GM12878 (cell line): ENCODE measurements around the gene TOMM40L. TPM values are rescaled to one million over a fixed set of nuclear protein-coding genes. Genes with fewer than 3 reads are reported as not detected.

ENCODE experiments used
- BHLHE40 ChIP-seq, 2 experiments: fragments of 450-650 bp in 1 of 2; IDR thresholded peaks; 2 replicates each; pipeline ENCODE4 v1.6.1; 2011 to 2017; ENCODE audit warnings: low read depth in 2 of 2, borderline replicate concordance in 1 of 2, improper control_type of control experiment in 1 of 2, low read length in 1 of 2, mild to moderate bottlenecking in 1 of 2
- CHD2 ChIP-seq: IDR thresholded peaks from 2 replicates; pipeline ENCODE4 v1.6.1; 2011; ENCODE audit warnings: low read depth, low read length, improper control_type of control experiment, borderline replicate concordance
- ETV6 ChIP-seq, 2 experiments: fragments of 450-650 bp in 1 of 2; IDR thresholded peaks in 1 of 2; conservative IDR thresholded peaks in 1 of 2; 2 replicates each; pipeline ENCODE4 v1.6.1; 2014; ENCODE audit warnings: antibody characterized with exemption in 1 of 2, borderline replicate concordance in 1 of 2, low read depth in 1 of 2, mild to moderate bottlenecking in 1 of 2, moderate library complexity in 1 of 2
- FOS ChIP-seq: IDR thresholded peaks from 3 replicates; pipeline ENCODE4 v1.6.1; 2011; ENCODE audit warnings: borderline replicate concordance; ENCODE audit not compliant: insufficient read length; ENCODE audit errors: extremely low read depth
- HCFC1 ChIP-seq: fragments of 150-350 bp; IDR thresholded peaks from 2 replicates; pipeline ENCODE4 v1.6.1; 2014; ENCODE audit warnings: low read length
- IRF3 ChIP-seq: fragments of 450-650 bp; IDR thresholded peaks from 2 replicates; pipeline ENCODE4 v1.6.1; 2014; ENCODE audit warnings: mild to moderate bottlenecking
- MTA3 ChIP-seq: IDR thresholded peaks from 2 replicates; pipeline ENCODE4 v1.6.1; 2012; ENCODE audit warnings: low read length, inconsistent platforms, borderline replicate concordance
- NBN ChIP-seq: fragments of 450-650 bp; IDR thresholded peaks from 2 replicates; pipeline ENCODE4 v1.6.1; 2016
- NFXL1 ChIP-seq: fragments of 450-650 bp; IDR thresholded peaks from 2 replicates; pipeline ENCODE4 v1.6.1; 2017; ENCODE audit warnings: antibody characterized with exemption, mild to moderate bottlenecking, borderline replicate concordance
- NKRF ChIP-seq: fragments of 450-650 bp; conservative IDR thresholded peaks from 2 replicates; pipeline ENCODE4 v1.6.1; 2017; ENCODE audit warnings: mild to moderate bottlenecking, moderate library complexity
- RCOR1 ChIP-seq: conservative IDR thresholded peaks from 2 replicates; pipeline ENCODE4 v1.6.1; 2012; ENCODE audit warnings: low read depth, low read length, improper control_type of control experiment
- RUNX3 ChIP-seq: IDR thresholded peaks from 2 replicates; pipeline ENCODE4 v1.6.1; 2012; ENCODE audit warnings: low read length, inconsistent platforms
- SIN3A ChIP-seq: IDR thresholded peaks from 2 replicates; pipeline ENCODE4 v1.6.1; 2012; ENCODE audit warnings: low read depth, low read length, improper control_type of control experiment
- SMC3 ChIP-seq: IDR thresholded peaks from 2 replicates; pipeline ENCODE4 v1.6.1; 2011; ENCODE audit warnings: low read length, improper control_type of control experiment, borderline replicate concordance
- SP1 ChIP-seq: IDR thresholded peaks from one replicate; pipeline ENCODE4 v1.6.1; 2011; ENCODE audit warnings: low read depth, low read length
- ZZZ3 ChIP-seq: IDR thresholded peaks from 2 replicates; pipeline ENCODE4 v1.6.1; 2011; ENCODE audit warnings: low read depth; ENCODE audit not compliant: control insufficient read depth, insufficient read length
- polyA plus RNA-seq, 11 experiments: library from polyadenylated mRNA; depleted of rRNA in 4 of 11; unstranded in 6 of 11; stranded (reverse) in 5 of 11; fragments of >200 nt; fragmentation: Nextera tagmentation in 4 of 11; fragmentation: Illumina TruSeq in 1 of 11; extraction: Ambion mirVana in 4 of 11; extraction: Trizol in 1 of 11; gene quantifications; 1 replicate in 1 of 11; 2 replicates in 10 of 11; pipeline versions ENCODE4 v1.2.1 to v1.2.3, GENCODE V29; 2011 to 2016; ENCODE audit warnings: inconsistent platforms in 2 of 11, missing spikeins in 2 of 11, low read depth in 1 of 11
- total RNA-seq, 4 experiments: library from RNA; depleted of rRNA in 3 of 4; stranded (reverse); fragments of >200 nt in 3 of 4; fragmentation: Illumina TruSeq in 1 of 4; extraction: Trizol in 1 of 4; gene quantifications; 2 replicates each; pipeline versions ENCODE4 v1.2.1 to v1.2.3, GENCODE V29; 2013 to 2021
- TF ChIP-seq, protein P1 (sequence below): IDR thresholded peaks from 2 replicates; pipeline ENCODE4 v1.6.1; 2011; ENCODE audit warnings: mild to moderate bottlenecking, low read depth, low read length, moderate library complexity; ENCODE audit not compliant: insufficient replicate concordance
- TF ChIP-seq, protein P2 (sequence below): fragments of 450-650 bp; IDR thresholded peaks from 2 replicates; pipeline ENCODE4 v1.6.1; 2017; ENCODE audit warnings: low read depth, mild to moderate bottlenecking, moderate library complexity
- TF ChIP-seq, protein P3 (sequence below): IDR thresholded peaks from 2 replicates; pipeline ENCODE4 v1.6.1; 2012; ENCODE audit warnings: low read depth, low read length, improper control_type of control experiment
- TF ChIP-seq, protein P4 (sequence below): fragments of 450-650 bp; IDR thresholded peaks from 2 replicates; pipeline ENCODE4 v1.6.1; 2016; ENCODE audit warnings: mild to moderate bottlenecking

TOMM40L gene
- total and polyA plus RNA-seq, 10 of the 15 experiments (the other 5 are each of a cell fraction or from before 2014, with no cell fraction given) = 5.9 to 21.6 (median 15.7) TPM

GRCh38 chr1:161225534-161226319 lies at the start of gene TOMM40L (continued):
- TF ChIP-seq ETV6 (conservative IDR thresholded peaks at IDR 0.05 in 1 of 2, IDR thresholded peaks at IDR 0.05 in 1 of 2; ENCODE audit: borderline replicate concordance in 1 of 2, low read depth in 1 of 2) = no peak
- 0 out of 2 replicates have a peak, but pooled peaks have one; percentile 72 for TF ChIP-seq SIN3A
- TF ChIP-seq RCOR1 = 0 out of 2 replicates have a peak, but pooled peaks have one; percentile 76
- 0 out of 2 replicates have a peak, but pooled peaks have one; percentile 72 for TF ChIP-seq NBN
- peak; percentile 46 for TF ChIP-seq FOS
- no peak for TF ChIP-seq RUNX3
- TF ChIP-seq, protein P1, sequence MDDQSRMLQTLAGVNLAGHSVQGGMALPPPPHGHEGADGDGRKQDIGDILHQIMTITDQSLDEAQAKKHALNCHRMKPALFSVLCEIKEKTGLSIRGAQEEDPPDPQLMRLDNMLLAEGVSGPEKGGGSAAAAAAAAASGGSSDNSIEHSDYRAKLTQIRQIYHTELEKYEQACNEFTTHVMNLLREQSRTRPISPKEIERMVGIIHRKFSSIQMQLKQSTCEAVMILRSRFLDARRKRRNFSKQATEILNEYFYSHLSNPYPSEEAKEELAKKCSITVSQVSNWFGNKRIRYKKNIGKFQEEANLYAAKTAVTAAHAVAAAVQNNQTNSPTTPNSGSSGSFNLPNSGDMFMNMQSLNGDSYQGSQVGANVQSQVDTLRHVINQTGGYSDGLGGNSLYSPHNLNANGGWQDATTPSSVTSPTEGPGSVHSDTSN = peak; percentile 98
- no peak for TF ChIP-seq MTA3
- TF ChIP-seq HCFC1 = peak; percentile 84
- peak; percentile 96 for TF ChIP-seq SP1
- TF ChIP-seq IRF3 = peak; percentile 85
- TF ChIP-seq, protein P2, sequence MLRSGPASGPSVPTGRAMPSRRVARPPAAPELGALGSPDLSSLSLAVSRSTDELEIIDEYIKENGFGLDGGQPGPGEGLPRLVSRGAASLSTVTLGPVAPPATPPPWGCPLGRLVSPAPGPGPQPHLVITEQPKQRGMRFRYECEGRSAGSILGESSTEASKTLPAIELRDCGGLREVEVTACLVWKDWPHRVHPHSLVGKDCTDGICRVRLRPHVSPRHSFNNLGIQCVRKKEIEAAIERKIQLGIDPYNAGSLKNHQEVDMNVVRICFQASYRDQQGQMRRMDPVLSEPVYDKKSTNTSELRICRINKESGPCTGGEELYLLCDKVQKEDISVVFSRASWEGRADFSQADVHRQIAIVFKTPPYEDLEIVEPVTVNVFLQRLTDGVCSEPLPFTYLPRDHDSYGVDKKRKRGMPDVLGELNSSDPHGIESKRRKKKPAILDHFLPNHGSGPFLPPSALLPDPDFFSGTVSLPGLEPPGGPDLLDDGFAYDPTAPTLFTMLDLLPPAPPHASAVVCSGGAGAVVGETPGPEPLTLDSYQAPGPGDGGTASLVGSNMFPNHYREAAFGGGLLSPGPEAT = peak; percentile 36; the same call in 1 of the 2 replicates
- peak; percentile 55 for TF ChIP-seq NKRF
- peak; percentile 83 for TF ChIP-seq SMC3
- no peak for TF ChIP-seq ZZZ3
- TF ChIP-seq CHD2 = peak; percentile 84; the same call in 1 of the 2 replicates
- TF ChIP-seq, protein P3, sequence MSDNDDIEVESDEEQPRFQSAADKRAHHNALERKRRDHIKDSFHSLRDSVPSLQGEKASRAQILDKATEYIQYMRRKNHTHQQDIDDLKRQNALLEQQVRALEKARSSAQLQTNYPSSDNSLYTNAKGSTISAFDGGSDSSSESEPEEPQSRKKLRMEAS = peak; percentile 34; the same call in 1 of the 2 replicates
- no peak for TF ChIP-seq NFXL1
- TF ChIP-seq, protein P4, sequence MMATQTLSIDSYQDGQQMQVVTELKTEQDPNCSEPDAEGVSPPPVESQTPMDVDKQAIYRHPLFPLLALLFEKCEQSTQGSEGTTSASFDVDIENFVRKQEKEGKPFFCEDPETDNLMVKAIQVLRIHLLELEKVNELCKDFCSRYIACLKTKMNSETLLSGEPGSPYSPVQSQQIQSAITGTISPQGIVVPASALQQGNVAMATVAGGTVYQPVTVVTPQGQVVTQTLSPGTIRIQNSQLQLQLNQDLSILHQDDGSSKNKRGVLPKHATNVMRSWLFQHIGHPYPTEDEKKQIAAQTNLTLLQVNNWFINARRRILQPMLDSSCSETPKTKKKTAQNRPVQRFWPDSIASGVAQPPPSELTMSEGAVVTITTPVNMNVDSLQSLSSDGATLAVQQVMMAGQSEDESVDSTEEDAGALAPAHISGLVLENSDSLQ = peak; percentile 99
- peak in 1 of 2 experiments; percentile 7; a peak in 1 of 4 replicates for TF ChIP-seq BHLHE40 (IDR thresholded peaks at IDR 0.05; ENCODE audit: borderline replicate concordance in 1 of 2, low read depth in 2 of 2, low read length in 1 of 2)
